HCT116 (cell line): Measurements from ENCODE around the gene IGSF9B.

ENCODE experiments used
- JUND ChIP-seq: IDR thresholded peaks from 2 replicates; pipeline ENCODE4 v1.6.1; 2012
- POLR2A ChIP-seq: IDR thresholded peaks from 2 replicates; pipeline ENCODE4 v1.7.0; 2011; ENCODE audit warnings: borderline replicate concordance; ENCODE audit not compliant: insufficient read depth, insufficient read length; ENCODE audit errors: extremely low read depth
- ZNF274 ChIP-seq: fragments of 200-500 bp; sonication (Bioruptor generic); IDR thresholded peaks from 2 replicates; pipeline ENCODE4 v1.6.1; 2014; ENCODE audit warnings: mild to moderate bottlenecking, low read depth, low read length, inconsistent platforms

- TF ChIP-seq JUND (no peak), POLR2A (no peak), ZNF274 (no peak)
These were observed 54.8 kb downstream of the IGSF9B start for GRCh38 chr11:133901999-133902398.
